Breast epithelium (tissue), 3 donors: Measurements from ENCODE around the gene PROP1.

Experiments used
- POLR2AphosphoS5 ChIP-seq, 3 donors: sonication (generic); formaldehyde crosslinking; IDR thresholded peaks; one replicate each; pipeline ENCODE4 v1.6.1; 2017; ENCODE audit warnings: antibody characterized with exemption in 3 of 3
- TF ChIP-seq, protein P1 (sequence below), 3 donors: fragments of 450-650 bp; IDR thresholded peaks; one replicate each; pipeline ENCODE4 v1.5.1; 2016 to 2017; ENCODE audit warnings: antibody characterized with exemption in 3 of 3, mild to moderate bottlenecking in 3 of 3, moderate library complexity in 3 of 3

DNA sequence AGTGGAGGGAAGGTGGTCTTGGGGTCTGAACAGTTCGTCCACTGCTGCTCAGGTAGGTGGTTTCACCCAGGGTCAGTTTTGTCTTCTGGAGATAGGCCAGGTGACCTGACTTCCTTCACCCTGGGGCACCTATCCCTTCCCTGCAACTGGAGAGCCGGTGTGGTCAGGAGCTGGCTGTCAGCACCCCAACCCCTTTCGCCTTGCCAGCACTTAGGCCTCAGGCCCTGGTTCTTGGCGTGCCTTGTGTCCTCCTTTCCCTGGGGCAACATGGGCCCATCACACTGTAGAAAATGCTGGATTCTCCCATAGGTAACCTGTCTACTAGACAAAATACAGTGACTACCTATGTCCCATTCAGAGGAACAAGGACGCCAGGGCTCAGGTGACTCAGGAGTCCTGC, 13.1 kb downstream of the PROP1 start:
- TF ChIP-seq, protein P1, sequence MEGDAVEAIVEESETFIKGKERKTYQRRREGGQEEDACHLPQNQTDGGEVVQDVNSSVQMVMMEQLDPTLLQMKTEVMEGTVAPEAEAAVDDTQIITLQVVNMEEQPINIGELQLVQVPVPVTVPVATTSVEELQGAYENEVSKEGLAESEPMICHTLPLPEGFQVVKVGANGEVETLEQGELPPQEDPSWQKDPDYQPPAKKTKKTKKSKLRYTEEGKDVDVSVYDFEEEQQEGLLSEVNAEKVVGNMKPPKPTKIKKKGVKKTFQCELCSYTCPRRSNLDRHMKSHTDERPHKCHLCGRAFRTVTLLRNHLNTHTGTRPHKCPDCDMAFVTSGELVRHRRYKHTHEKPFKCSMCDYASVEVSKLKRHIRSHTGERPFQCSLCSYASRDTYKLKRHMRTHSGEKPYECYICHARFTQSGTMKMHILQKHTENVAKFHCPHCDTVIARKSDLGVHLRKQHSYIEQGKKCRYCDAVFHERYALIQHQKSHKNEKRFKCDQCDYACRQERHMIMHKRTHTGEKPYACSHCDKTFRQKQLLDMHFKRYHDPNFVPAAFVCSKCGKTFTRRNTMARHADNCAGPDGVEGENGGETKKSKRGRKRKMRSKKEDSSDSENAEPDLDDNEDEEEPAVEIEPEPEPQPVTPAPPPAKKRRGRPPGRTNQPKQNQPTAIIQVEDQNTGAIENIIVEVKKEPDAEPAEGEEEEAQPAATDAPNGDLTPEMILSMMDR (IDR thresholded peaks at IDR 0.05) = no peak
- TF ChIP-seq POLR2AphosphoS5 (IDR thresholded peaks at IDR 0.05) = no peak
